ENCODE results near the gene ZBTB18. TPM values are rescaled to one million over a fixed set of nuclear protein-coding genes. Genes with fewer than 3 reads are reported as not detected.

The ZBTB18 gene
- total RNA-seq, 4 donors from 2014 or later, result 6.7 to 14.7 (median 11.8) TPM

GRCh38 chr1:244027491-244028145, 23.5 kb upstream of the ZBTB18 start:
- WGBS, result 74% methylated on average over 17 of the region's 17 CpGs
- Histone ChIP-seq H3K4me3 (no peak overlapping the region), H3K4me1 (no peaks in the 10 kb centered on the region), H3K9me3 (no peaks in the 10 kb centered on the region), H3K27me3 (no peaks in the 10 kb centered on the region), H3K36me3 (no peaks in the 10 kb centered on the region), H3K27ac (no peak overlapping the region)
- no peak for DNase-seq (ENCODE audit: low spot score in 2 of 2)
- no peak for TF ChIP-seq POLR2A (IDR thresholded peaks at IDR 0.05)
- TF ChIP-seq EP300 (IDR thresholded peaks at IDR 0.05), result no peak
- TF ChIP-seq, protein P1, sequence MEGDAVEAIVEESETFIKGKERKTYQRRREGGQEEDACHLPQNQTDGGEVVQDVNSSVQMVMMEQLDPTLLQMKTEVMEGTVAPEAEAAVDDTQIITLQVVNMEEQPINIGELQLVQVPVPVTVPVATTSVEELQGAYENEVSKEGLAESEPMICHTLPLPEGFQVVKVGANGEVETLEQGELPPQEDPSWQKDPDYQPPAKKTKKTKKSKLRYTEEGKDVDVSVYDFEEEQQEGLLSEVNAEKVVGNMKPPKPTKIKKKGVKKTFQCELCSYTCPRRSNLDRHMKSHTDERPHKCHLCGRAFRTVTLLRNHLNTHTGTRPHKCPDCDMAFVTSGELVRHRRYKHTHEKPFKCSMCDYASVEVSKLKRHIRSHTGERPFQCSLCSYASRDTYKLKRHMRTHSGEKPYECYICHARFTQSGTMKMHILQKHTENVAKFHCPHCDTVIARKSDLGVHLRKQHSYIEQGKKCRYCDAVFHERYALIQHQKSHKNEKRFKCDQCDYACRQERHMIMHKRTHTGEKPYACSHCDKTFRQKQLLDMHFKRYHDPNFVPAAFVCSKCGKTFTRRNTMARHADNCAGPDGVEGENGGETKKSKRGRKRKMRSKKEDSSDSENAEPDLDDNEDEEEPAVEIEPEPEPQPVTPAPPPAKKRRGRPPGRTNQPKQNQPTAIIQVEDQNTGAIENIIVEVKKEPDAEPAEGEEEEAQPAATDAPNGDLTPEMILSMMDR (IDR thresholded peaks at IDR 0.05), result no peak
- TF ChIP-seq POLR2AphosphoS5 (IDR thresholded peaks at IDR 0.05), result no peak

- Histone ChIP-seq H3K27me3 (no peaks in the 10 kb centered on the region), H3K9me3 (no peaks in the 10 kb centered on the region), H3K27ac (no peak overlapping the region), H3K4me3 (no peak overlapping the region), H3K4me1 (no peaks in the 10 kb centered on the region), H3K36me3 (no peaks in the 10 kb centered on the region)
- no peak for TF ChIP-seq POLR2AphosphoS5 (IDR thresholded peaks at IDR 0.05)
- TF ChIP-seq, protein P1 (IDR thresholded peaks at IDR 0.05), result no peak
- TF ChIP-seq POLR2A (IDR thresholded peaks at IDR 0.05), result no peak
- no peak for TF ChIP-seq EP300 (IDR thresholded peaks at IDR 0.05)
- DNase-seq (ENCODE audit: low spot score in 2 of 2), result no peak
- WGBS, result 69% methylated on average over 3 of the region's 3 CpGs
Measured at GRCh38 chr1:244028701-244029100, 22.4 kb upstream of the ZBTB18 start.

DNA sequence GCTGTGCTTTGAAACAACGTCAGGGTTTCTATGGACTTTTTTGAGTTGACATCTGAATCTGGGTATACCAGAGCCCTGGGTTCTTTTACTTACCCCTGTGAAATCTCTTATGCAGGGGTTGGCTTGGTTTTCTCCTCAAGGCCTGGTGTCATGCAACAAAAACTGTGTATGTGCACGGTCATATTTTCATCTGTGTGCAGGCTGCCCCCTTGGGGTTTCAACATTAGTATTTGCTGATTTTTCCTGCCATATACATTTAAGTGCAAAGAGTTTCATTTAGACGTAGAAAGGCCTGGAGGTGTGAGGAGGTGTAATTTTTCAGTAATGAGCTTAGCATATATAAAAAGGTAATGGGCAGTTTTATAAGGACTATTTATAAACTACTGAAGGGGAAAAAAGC, 22.0 kb upstream of the ZBTB18 start:
- 77% methylated on average over 3 of the region's 3 CpGs for WGBS
- Histone ChIP-seq H3K36me3 (no peaks in the 10 kb centered on the region), H3K9me3 (no peaks in the 10 kb centered on the region), H3K4me1 (no peaks in the 10 kb centered on the region), H3K27me3 (peaks cover 3% of the 10 kb centered on the region), H3K4me3 (no peak overlapping the region), H3K27ac (no peak overlapping the region)
- DNase-seq (ENCODE audit: low spot score in 2 of 2), result no peak
- TF ChIP-seq EP300 (IDR thresholded peaks at IDR 0.05) (no peak), POLR2A (IDR thresholded peaks at IDR 0.05) (no peak)

DNA sequence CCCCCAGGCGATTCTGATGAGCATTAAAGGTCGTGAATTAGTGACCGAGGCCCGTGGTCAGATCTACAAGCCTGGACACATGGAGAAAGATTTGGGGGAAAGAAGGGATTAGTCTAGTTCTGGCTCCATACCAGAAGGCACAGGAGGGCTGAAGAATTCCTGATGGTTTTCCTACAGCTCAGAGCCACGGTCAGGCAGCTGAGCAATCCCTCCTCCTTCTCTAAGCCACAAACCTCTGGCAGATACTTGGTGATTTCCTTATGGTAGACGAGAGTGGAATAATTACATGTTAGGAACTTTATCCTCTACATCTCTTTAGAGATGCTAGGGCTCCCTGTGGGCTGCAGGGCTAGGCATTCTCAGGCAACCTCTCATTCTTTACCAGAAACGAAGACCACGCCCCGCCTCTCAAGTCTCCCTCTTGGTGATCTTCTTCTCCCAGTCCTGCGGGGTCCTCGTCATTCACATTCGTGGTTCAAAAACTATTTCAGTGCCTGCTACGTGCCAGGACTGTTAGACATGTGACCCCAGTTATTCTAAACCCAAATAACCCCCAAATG, 20.5 kb upstream of the ZBTB18 start:
- no peak for DNase-seq (ENCODE audit: low spot score in 2 of 2)
- Histone ChIP-seq H3K4me1 (no peaks in the 10 kb centered on the region), H3K27me3 (peaks cover 6% of the 10 kb centered on the region), H3K9me3 (no peaks in the 10 kb centered on the region), H3K4me3 (no peak overlapping the region), H3K27ac (no peak overlapping the region), H3K36me3 (no peaks in the 10 kb centered on the region)
- TF ChIP-seq POLR2A (IDR thresholded peaks at IDR 0.05) (no peak), POLR2AphosphoS5 (IDR thresholded peaks at IDR 0.05) (no peak), EP300 (IDR thresholded peaks at IDR 0.05) (no peak)
- TF ChIP-seq, protein P1 (IDR thresholded peaks at IDR 0.05), result no peak
- WGBS, result 77% methylated on average over 13 of the region's 13 CpGs

DNA sequence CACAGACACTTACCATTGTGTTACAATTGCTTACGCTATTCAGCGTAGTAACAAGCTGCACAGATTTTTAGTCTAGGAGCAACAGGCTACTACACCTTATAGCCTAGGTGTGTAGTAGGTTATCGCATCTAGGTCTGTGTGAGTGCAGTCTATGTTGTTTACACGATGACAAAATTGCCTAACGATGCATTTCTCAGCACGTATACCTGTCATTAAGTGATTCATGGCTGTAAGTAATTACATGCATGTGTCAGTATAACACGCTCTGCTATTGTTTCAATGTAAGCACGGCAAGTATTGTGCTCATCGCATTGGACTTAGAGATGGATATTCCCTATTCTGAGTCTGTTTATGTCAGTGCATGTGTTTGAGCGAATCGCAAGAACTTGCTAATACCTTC, 15.7 kb upstream of the ZBTB18 start:
- Histone ChIP-seq H3K4me1 (no peaks in the 10 kb centered on the region), H3K27me3 (peaks cover 6% of the 10 kb centered on the region), H3K4me3 (no peak overlapping the region), H3K36me3 (no peaks in the 10 kb centered on the region), H3K9me3 (no peaks in the 10 kb centered on the region), H3K27ac (no peak overlapping the region)
- WGBS, result 89% methylated on average over 11 of the region's 11 CpGs
- TF ChIP-seq POLR2AphosphoS5 (IDR thresholded peaks at IDR 0.05), result no peak
- DNase-seq (ENCODE audit: low spot score in 2 of 2), result no peak

DNA sequence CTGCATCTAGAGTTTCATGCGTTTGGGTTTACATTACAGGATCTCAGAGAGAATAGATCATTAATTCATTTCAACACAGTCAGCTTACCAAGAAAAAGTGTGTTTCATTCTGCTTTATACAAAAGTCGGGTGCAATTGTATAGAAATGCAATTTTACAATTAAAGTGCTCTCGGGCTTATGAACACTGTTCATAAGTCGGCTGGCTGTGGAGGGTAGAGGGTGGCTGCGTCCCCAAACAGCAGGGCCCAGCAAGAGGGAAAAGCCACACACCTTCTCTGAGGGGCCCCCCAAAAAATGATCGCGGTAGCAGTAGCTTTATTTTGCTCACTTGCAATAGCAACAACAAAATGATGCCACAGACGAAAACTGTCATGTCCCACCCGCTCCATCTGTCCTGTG, 13.8 kb upstream of the ZBTB18 start:
- DNase-seq (ENCODE audit: low spot score in 2 of 2), result no peak
- Histone ChIP-seq H3K4me3 (no peak overlapping the region), H3K27ac (no peak overlapping the region), H3K36me3 (no peaks in the 10 kb centered on the region), H3K27me3 (peaks cover 6% of the 10 kb centered on the region), H3K9me3 (no peaks in the 10 kb centered on the region), H3K4me1 (no peaks in the 10 kb centered on the region)
- TF ChIP-seq, protein P1 (IDR thresholded peaks at IDR 0.05), result no peak
- TF ChIP-seq EP300 (IDR thresholded peaks at IDR 0.05) (no peak), POLR2AphosphoS5 (IDR thresholded peaks at IDR 0.05) (no peak)
- WGBS, result 88% methylated on average over 9 of the region's 9 CpGs
